ENCODE results near the gene TRAF2.

- no peak for TF ChIP-seq GATA2 (IDR thresholded peaks at IDR 0.05; ENCODE audit: low read depth, low read length)
- TF ChIP-seq GATA3 (IDR thresholded peaks at IDR 0.05; ENCODE audit: low read depth, low read length): no peak
Measured at GRCh38 chr9:136847088-136847825, 39.1 kb upstream of the TRAF2 start.

Data from SH-SY5Y (cell line).